Measurements from ENCODE around the gene TMEM236.

DNA sequence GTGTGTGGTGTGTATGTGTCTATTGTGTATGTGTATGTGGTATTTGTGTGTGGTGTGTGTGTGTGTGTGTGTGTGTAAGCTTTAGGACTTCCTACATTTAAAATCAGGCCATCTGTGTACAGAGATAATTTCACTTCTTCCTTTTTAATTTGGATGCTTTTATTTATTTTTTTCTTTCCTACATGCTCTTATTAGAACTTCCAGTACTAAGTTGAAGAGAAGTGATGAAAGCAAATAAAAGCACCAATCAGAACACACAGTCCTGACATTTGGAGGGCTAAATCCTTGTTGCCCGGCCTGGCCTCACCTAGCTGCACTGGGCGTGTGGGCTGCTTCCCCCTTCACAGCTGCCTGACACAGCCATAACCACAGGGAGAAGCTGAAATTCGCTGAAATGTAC, 53.3 kb downstream of the TMEM236 start:
- TF ChIP-seq, protein P1, sequence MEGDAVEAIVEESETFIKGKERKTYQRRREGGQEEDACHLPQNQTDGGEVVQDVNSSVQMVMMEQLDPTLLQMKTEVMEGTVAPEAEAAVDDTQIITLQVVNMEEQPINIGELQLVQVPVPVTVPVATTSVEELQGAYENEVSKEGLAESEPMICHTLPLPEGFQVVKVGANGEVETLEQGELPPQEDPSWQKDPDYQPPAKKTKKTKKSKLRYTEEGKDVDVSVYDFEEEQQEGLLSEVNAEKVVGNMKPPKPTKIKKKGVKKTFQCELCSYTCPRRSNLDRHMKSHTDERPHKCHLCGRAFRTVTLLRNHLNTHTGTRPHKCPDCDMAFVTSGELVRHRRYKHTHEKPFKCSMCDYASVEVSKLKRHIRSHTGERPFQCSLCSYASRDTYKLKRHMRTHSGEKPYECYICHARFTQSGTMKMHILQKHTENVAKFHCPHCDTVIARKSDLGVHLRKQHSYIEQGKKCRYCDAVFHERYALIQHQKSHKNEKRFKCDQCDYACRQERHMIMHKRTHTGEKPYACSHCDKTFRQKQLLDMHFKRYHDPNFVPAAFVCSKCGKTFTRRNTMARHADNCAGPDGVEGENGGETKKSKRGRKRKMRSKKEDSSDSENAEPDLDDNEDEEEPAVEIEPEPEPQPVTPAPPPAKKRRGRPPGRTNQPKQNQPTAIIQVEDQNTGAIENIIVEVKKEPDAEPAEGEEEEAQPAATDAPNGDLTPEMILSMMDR (conservative IDR thresholded peaks at IDR 0.05; ENCODE audit: low read length): no peak
- no peak for TF ChIP-seq EZH2phosphoT487 (IDR thresholded peaks at IDR 0.05; ENCODE audit: borderline replicate concordance, low read depth, low read length)

Measured in OCI-LY7 (cell line).